K562 (cell line): Measurements from ENCODE around the gene SLC6A16. TPM values are rescaled to one million over a fixed set of nuclear protein-coding genes. Genes with fewer than 3 reads are reported as not detected.

ENCODE experiments used
- ATAC-seq: fragments of 200-7000 bp; cut with Tn5 transposase; 3 replicates; pipeline ENCODE4 v1.9.1; 2020; ENCODE audit warnings: moderate library complexity
- BruUV-seq: library from RNA; stranded (reverse); fragments of 400-500 nt; replicated peaks from 2 replicates; lab custom pipeline; 2021; lab: Mats Ljungman, UMichigan
- CTCF ChIA-PET: fragments of 300-600 bp; formaldehyde crosslinking; extraction: SDS; loops from one replicate; lab custom pipeline; 2021; ENCODE audit warnings: low intra/inter-chr PET ratio; lab: Yijun Ruan, JAX
- POLR2A ChIA-PET: fragments of 300-600, 350-650 bp; sonication (Branson Sonifier 250); formaldehyde crosslinking; extraction: SDS; loops from one replicate; lab custom pipeline; 2021; ENCODE audit warnings: antibody characterized with exemption, inconsistent platforms; lab: Yijun Ruan, JAX
- DNase-seq, 4 experiments: peaks; one replicate each; pipeline versions ENCODE4 v3.0.0 to v3.0.0-alpha.2; 2011 to 2018; ENCODE audit warnings: low spot score in 3 of 4, mixed read lengths in 3 of 4; ENCODE audit errors: extremely low read depth in 1 of 4
- FAIRE-seq: peaks from 2 replicates; lab custom pipeline; 2011; peaks lifted over from hg19 to GRCh38; lab: Jason Lieb, UNC
- H2AFZ ChIP-seq: 2 replicates; pipeline ENCODE4 v1.6.0; 2011; ENCODE audit warnings: low read depth, low read length, control low read depth, inconsistent platforms
- H3K27ac ChIP-seq: fragments of 200-600 bp; 3 replicates; pipeline ENCODE4 v1.8.0; 2011; ENCODE audit warnings: low read depth, mild to moderate bottlenecking, control low read depth, inconsistent platforms, low read length, moderate library complexity, mixed read lengths; ENCODE audit errors: extremely low read depth
- H3K27me3 ChIP-seq, 2 experiments: fragments of 300-600 bp in 1 of 2; 2 replicates in 1 of 2; 3 replicates in 1 of 2; pipeline versions ENCODE4 v1.6.0 to v1.8.0; 2011; ENCODE audit warnings: inconsistent platforms in 2 of 2, low read length in 2 of 2, mild to moderate bottlenecking in 1 of 2, mixed read lengths in 1 of 2, moderate library complexity in 1 of 2; ENCODE audit not compliant: control insufficient read depth in 2 of 2, insufficient read depth in 2 of 2
- H3K36me3 ChIP-seq: fragments of 300-600 bp; 3 replicates; pipeline ENCODE4 v1.8.0; 2011; ENCODE audit warnings: mild to moderate bottlenecking, low read length, inconsistent platforms; ENCODE audit not compliant: control insufficient read depth, insufficient read depth
- H3K4me1 ChIP-seq, 2 experiments: fragments of 200-600 bp in 1 of 2; replicated peaks in 1 of 2; 2 replicates in 1 of 2; 3 replicates in 1 of 2; pipeline versions ENCODE4 v1.5.1 to v1.8.0; 2011; ENCODE audit warnings: inconsistent platforms in 2 of 2, low read length in 2 of 2, mild to moderate bottlenecking in 1 of 2, mixed read lengths in 1 of 2, moderate library complexity in 1 of 2; ENCODE audit not compliant: control insufficient read depth in 2 of 2, insufficient read depth in 2 of 2
- H3K4me2 ChIP-seq: 2 replicates; pipeline ENCODE4 v1.6.1; 2011; ENCODE audit warnings: low read length, control low read depth, inconsistent platforms, mixed read lengths; ENCODE audit not compliant: insufficient read depth
- H3K4me3 ChIP-seq: fragments of 200-600 bp; sonication (generic), shearing (Covaris generic); 2 replicates; pipeline ENCODE4 v1.5.1; 2016; ENCODE audit warnings: control low read depth, inconsistent platforms
- H3K79me2 ChIP-seq: fragments of 200-600 bp; 3 replicates; pipeline ENCODE4 v1.8.0; 2011; ENCODE audit warnings: low read length, inconsistent platforms; ENCODE audit not compliant: control insufficient read depth, insufficient read depth
- H3K9ac ChIP-seq, 2 experiments: 2 replicates each; pipeline versions ENCODE4 v1.6.0 to v1.6.1; 2011; ENCODE audit warnings: low read depth in 2 of 2, low read length in 2 of 2, control low read depth in 1 of 2, inconsistent platforms in 1 of 2, mild to moderate bottlenecking in 1 of 2, mixed read lengths in 1 of 2; ENCODE audit not compliant: insufficient read depth in 1 of 2
- H3K9me1 ChIP-seq: one replicate; pipeline ENCODE4 v1.6.0; 2011; ENCODE audit warnings: inconsistent platforms, mild to moderate bottlenecking, low read length, moderate library complexity; ENCODE audit not compliant: control insufficient read depth, insufficient read depth
- H3K9me3 ChIP-seq: replicated peaks from 2 replicates; pipeline ENCODE4 v1.5.1; 2011; ENCODE audit warnings: low read depth, low read length, inconsistent platforms; ENCODE audit not compliant: control insufficient read depth, insufficient read depth
- H4K20me1 ChIP-seq: replicated peaks from 2 replicates; pipeline ENCODE4 v1.6.1; 2011; ENCODE audit warnings: low read length, inconsistent platforms, mixed read lengths; ENCODE audit not compliant: control insufficient read depth, insufficient read depth
- E2F1 ChIP-seq: sonication (generic); formaldehyde crosslinking; IDR thresholded peaks from 2 replicates; pipeline ENCODE4 v1.8.1; 2023; ENCODE audit warnings: mild to moderate bottlenecking, missing genetic modification reagents, moderate library complexity
- ZNF408 ChIP-seq: fragments of 250-450 bp; sonication (Bioruptor Pico); IDR thresholded peaks from 2 replicates; pipeline ENCODE4 v1.4.0; 2020; ENCODE audit warnings: low read depth, mild to moderate bottlenecking, moderate library complexity
- ZNF444 ChIP-seq: fragments of 250-450 bp; sonication (Bioruptor Pico); IDR thresholded peaks from 2 replicates; pipeline ENCODE4 v1.4.0; 2020; ENCODE audit warnings: mild to moderate bottlenecking, moderate library complexity
- ZNF445 ChIP-seq: fragments of 250-450 bp; sonication (Bioruptor Pico); IDR thresholded peaks from 2 replicates; pipeline ENCODE4 v1.4.0; 2020; ENCODE audit warnings: low read depth, mild to moderate bottlenecking, moderate library complexity
- WGBS: fragments of 100-300 bp; shearing (Covaris generic); methylation state at CpG from one replicate; pipeline ENCODE4 v1.1.6; 2016; ENCODE audit warnings: low coverage, mixed read lengths; ENCODE audit not compliant: insufficient coverage; ENCODE audit errors: missing lambda C conversion rate; 5-methylcytosine and 5-hydroxymethylcytosine counted together
- in situ Hi-C: fragments of 300-500 bp; cut with MboI; formaldehyde crosslinking; loops from 4 replicates; pipeline ENCODE4 v1.15.0; 2018; ENCODE audit warnings: inconsistent platforms, mixed read lengths
- intact Hi-C: fragments of 100-400 bp; cut with micrococcal nuclease; formaldehyde crosslinking; loops from 2 replicates; pipeline ENCODE4 v1.14.2; 2022
- polyA plus RNA-seq, 8 experiments: library from polyadenylated mRNA; depleted of rRNA in 4 of 8; stranded (reverse) in 5 of 8; unstranded in 3 of 8; fragments of >200 nt; fragmentation: Nextera tagmentation in 2 of 8; fragmentation: Illumina TruSeq in 1 of 8; extraction: Ambion mirVana in 2 of 8; extraction: Trizol in 1 of 8; gene quantifications; 2 replicates each; pipeline versions ENCODE4 v1.2.1 to v1.2.3, GENCODE V29; 2011 to 2014; ENCODE audit warnings: inconsistent platforms in 1 of 8, missing spikeins in 1 of 8
- total RNA-seq, 7 experiments: library from RNA; depleted of rRNA in 6 of 7; stranded (reverse); fragments of >200 nt in 6 of 7; fragmentation: Illumina TruSeq in 2 of 7; extraction: Trizol in 2 of 7; gene quantifications; 2 replicates each; pipeline versions ENCODE4 v1.2.1 to v1.2.3, GENCODE V29; 2011 to 2021; ENCODE audit warnings: low replicate concordance in 1 of 7
- TF ChIP-seq, protein P1 (sequence below): sonication (generic); formaldehyde crosslinking; IDR thresholded peaks from 2 replicates; pipeline ENCODE4 v1.4.0; 2020; ENCODE audit warnings: mild to moderate bottlenecking, missing genetic modification reagents
- TF ChIP-seq, protein P2 (sequence below), 3 experiments: IDR thresholded peaks in 2 of 3; conservative IDR thresholded peaks in 1 of 3; 2 replicates each; pipeline ENCODE4 v1.5.1; 2011 to 2012; ENCODE audit warnings: low read length in 3 of 3, mild to moderate bottlenecking in 3 of 3, control low read depth in 2 of 3, improper control_type of control experiment in 1 of 3, inconsistent platforms in 1 of 3, low read depth in 1 of 3, mixed read lengths in 1 of 3, moderate library complexity in 1 of 3; ENCODE audit not compliant: insufficient read depth in 2 of 3

SLC6A16 gene
- total and polyA plus RNA-seq, 9 of the 15 experiments (the other 6 are each of a cell fraction or from before 2014, with no cell fraction given): 0.05 to 0.95 (median 0.36) TPM

- no peak overlapping the region for H3K27ac ChIP-seq
- H3K4me2 ChIP-seq: no peak overlapping the region
- no peak overlapping the region for H2AFZ ChIP-seq
- POLR2A ChIA-PET: interaction anchor here (1.0 kb wide), 2 partner anchors 15 to 20 kb away, joined by 3 read pairs; no protein-coding TSS in a partner anchor
- BruUV-seq: no TSS peak
- intact Hi-C loops (loop anchor here (10.0 kb wide), 1 partner anchor 84 kb away; no protein-coding TSS in a partner anchor), in situ Hi-C loops (no loop called here)
- ATAC-seq (peak; percentile 31; the same call in 1 of the 3 replicates), DNase-seq (no peak), FAIRE-seq (no peak)
- no peak overlapping the region for H3K9ac ChIP-seq
- H3K27me3 ChIP-seq: no peaks in the 10 kb centered on the region
- no peaks in the 10 kb centered on the region for H3K36me3 ChIP-seq
- H3K79me2 ChIP-seq: no peaks in the 10 kb centered on the region
- CTCF ChIA-PET: no interaction called here
- H4K20me1 ChIP-seq: no peaks in the 10 kb centered on the region
- H3K4me3 ChIP-seq: no peak overlapping the region
- no peaks in the 10 kb centered on the region for H3K9me1 ChIP-seq
- H3K9me3 ChIP-seq: no peaks in the 10 kb centered on the region
- WGBS: 24% methylated on average over 6 of the region's 6 CpGs
- no peak for TF ChIP-seq ZNF445
- TF ChIP-seq, protein P1, sequence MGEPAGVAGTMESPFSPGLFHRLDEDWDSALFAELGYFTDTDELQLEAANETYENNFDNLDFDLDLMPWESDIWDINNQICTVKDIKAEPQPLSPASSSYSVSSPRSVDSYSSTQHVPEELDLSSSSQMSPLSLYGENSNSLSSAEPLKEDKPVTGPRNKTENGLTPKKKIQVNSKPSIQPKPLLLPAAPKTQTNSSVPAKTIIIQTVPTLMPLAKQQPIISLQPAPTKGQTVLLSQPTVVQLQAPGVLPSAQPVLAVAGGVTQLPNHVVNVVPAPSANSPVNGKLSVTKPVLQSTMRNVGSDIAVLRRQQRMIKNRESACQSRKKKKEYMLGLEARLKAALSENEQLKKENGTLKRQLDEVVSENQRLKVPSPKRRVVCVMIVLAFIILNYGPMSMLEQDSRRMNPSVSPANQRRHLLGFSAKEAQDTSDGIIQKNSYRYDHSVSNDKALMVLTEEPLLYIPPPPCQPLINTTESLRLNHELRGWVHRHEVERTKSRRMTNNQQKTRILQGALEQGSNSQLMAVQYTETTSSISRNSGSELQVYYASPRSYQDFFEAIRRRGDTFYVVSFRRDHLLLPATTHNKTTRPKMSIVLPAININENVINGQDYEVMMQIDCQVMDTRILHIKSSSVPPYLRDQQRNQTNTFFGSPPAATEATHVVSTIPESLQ (CRISPR knock-in tag): no peak
- no peak for TF ChIP-seq E2F1 (CRISPR knock-in tag)
- no peak for TF ChIP-seq ZNF408 (CRISPR knock-in tag)
- TF ChIP-seq, protein P2, sequence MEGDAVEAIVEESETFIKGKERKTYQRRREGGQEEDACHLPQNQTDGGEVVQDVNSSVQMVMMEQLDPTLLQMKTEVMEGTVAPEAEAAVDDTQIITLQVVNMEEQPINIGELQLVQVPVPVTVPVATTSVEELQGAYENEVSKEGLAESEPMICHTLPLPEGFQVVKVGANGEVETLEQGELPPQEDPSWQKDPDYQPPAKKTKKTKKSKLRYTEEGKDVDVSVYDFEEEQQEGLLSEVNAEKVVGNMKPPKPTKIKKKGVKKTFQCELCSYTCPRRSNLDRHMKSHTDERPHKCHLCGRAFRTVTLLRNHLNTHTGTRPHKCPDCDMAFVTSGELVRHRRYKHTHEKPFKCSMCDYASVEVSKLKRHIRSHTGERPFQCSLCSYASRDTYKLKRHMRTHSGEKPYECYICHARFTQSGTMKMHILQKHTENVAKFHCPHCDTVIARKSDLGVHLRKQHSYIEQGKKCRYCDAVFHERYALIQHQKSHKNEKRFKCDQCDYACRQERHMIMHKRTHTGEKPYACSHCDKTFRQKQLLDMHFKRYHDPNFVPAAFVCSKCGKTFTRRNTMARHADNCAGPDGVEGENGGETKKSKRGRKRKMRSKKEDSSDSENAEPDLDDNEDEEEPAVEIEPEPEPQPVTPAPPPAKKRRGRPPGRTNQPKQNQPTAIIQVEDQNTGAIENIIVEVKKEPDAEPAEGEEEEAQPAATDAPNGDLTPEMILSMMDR (IDR thresholded peaks at IDR 0.05 in 2 of 3, conservative IDR thresholded peaks at IDR 0.05 in 1 of 3; ENCODE audit: insufficient read depth in 2 of 3, low read depth in 1 of 3, low read length in 3 of 3): peak in 2 of 3 experiments; percentile 27 to 29; a peak in 1 of 6 replicates
- no peak for TF ChIP-seq ZNF444 (CRISPR knock-in tag)
- TF ChIP-seq, all 486 proteins: peak for 1
- no peaks in the 10 kb centered on the region for H3K4me1 ChIP-seq
These were observed 15.9 kb downstream of the SLC6A16 start for GRCh38 chr19:49309087-49309486.
